Endothelial cell of umbilical vein (primary cell): ENCODE results near the gene PLAAT2. TPM values are rescaled to one million over a fixed set of nuclear protein-coding genes. Genes with fewer than 3 reads are reported as not detected.

Experiments
- BruUV-seq: library from RNA; stranded (reverse); fragments of 400-500 nt; replicated peaks from 2 replicates; lab custom pipeline; 2021; lab: Mats Ljungman, UMichigan
- CTCF ChIA-PET: fragments of 300-600, 350-600 bp; sonication (Branson Sonifier 250); formaldehyde crosslinking; loops from one replicate; lab custom pipeline; 2021; ENCODE audit warnings: antibody characterized with exemption, inconsistent platforms; lab: Charles Lee
- POLR2A ChIA-PET: fragments of 300-600, 350-600 bp; sonication (Branson Sonifier 250); formaldehyde crosslinking; loops from one replicate; lab custom pipeline; 2021; ENCODE audit warnings: antibody characterized with exemption, inconsistent platforms; lab: Charles Lee
- DNase-seq: peaks from one replicate; pipeline ENCODE4 v3.0.0-alpha.2; 2011; ENCODE audit warnings: low read depth, low spot score
- FAIRE-seq: peaks from 2 replicates; lab custom pipeline; 2011; peaks lifted over from hg19 to GRCh38; lab: Jason Lieb, UNC
- H2AFZ ChIP-seq: 2 replicates; pipeline ENCODE4 v1.6.0; 2012; ENCODE audit warnings: low read depth, low read length, control low read depth, inconsistent platforms
- H3K27ac ChIP-seq: 2 replicates; pipeline ENCODE4 v1.5.1; 2011; ENCODE audit warnings: low read depth, mild to moderate bottlenecking, control low read depth, low read length, moderate library complexity; ENCODE audit not compliant: insufficient read depth
- H3K27me3 ChIP-seq, 2 experiments: 2 replicates each; pipeline versions ENCODE4 v1.6.0 to v1.6.1; 2011; ENCODE audit warnings: low read length in 2 of 2, mixed read lengths in 1 of 2; ENCODE audit not compliant: control insufficient read depth in 2 of 2, insufficient read depth in 2 of 2
- H3K36me3 ChIP-seq, 2 experiments: 2 replicates in 1 of 2; 3 replicates in 1 of 2; pipeline ENCODE4 v1.5.1; 2011; ENCODE audit warnings: low read length in 2 of 2, mild to moderate bottlenecking in 1 of 2, moderate library complexity in 1 of 2; ENCODE audit not compliant: control insufficient read depth in 2 of 2, insufficient read depth in 2 of 2; ENCODE audit errors: extremely low read depth in 1 of 2
- H3K4me1 ChIP-seq: 3 replicates; pipeline ENCODE4 v1.5.1; 2011; ENCODE audit warnings: mild to moderate bottlenecking, low read length; ENCODE audit not compliant: control insufficient read depth, insufficient read depth; ENCODE audit errors: extremely low read depth
- H3K4me2 ChIP-seq: 2 replicates; pipeline ENCODE4 v1.6.1; 2011; ENCODE audit warnings: low read length, control low read depth, mixed read lengths; ENCODE audit not compliant: insufficient read depth
- H3K4me3 ChIP-seq, 3 experiments: fragments of 200-600 bp in 1 of 3; sonication (generic), shearing (Covaris generic) in 1 of 3; replicated peaks in 1 of 3; 2 replicates each; pipeline ENCODE4 v1.5.1; 2011 to 2016; ENCODE audit warnings: control low read depth in 3 of 3, low read length in 3 of 3, mild to moderate bottlenecking in 2 of 3, inconsistent platforms in 1 of 3, low read depth in 1 of 3, moderate library complexity in 1 of 3; ENCODE audit not compliant: insufficient read depth in 1 of 3
- H3K79me2 ChIP-seq: 2 replicates; pipeline ENCODE4 v1.6.0; 2012; ENCODE audit warnings: low read length, inconsistent platforms; ENCODE audit not compliant: control insufficient read depth, insufficient read depth
- H3K9ac ChIP-seq: replicated peaks from 2 replicates; pipeline ENCODE3; 2011; ENCODE audit warnings: low read length, control low read depth; ENCODE audit not compliant: insufficient read depth; ENCODE audit errors: extremely low read depth
- H3K9me1 ChIP-seq: replicated peaks from 3 replicates; pipeline ENCODE4 v1.6.0; 2011; ENCODE audit warnings: mild to moderate bottlenecking, low read length; ENCODE audit not compliant: control insufficient read depth, insufficient read depth; ENCODE audit errors: extremely low read depth
- H3K9me3 ChIP-seq: replicated peaks from 2 replicates; pipeline ENCODE4 v1.5.1; 2012; ENCODE audit warnings: low read length, inconsistent platforms; ENCODE audit not compliant: control insufficient read depth, insufficient read depth
- H4K20me1 ChIP-seq: replicated peaks from 2 replicates; pipeline ENCODE3; 2011; ENCODE audit warnings: mild to moderate bottlenecking, low read length; ENCODE audit not compliant: control insufficient read depth, insufficient read depth; ENCODE audit errors: extremely low read depth
- EZH2 ChIP-seq: IDR thresholded peaks from 2 replicates; pipeline ENCODE4 v1.6.1; 2012; ENCODE audit warnings: borderline replicate concordance, low read depth, mild to moderate bottlenecking, moderate library complexity, low read length, inconsistent platforms; ENCODE audit not compliant: severe bottlenecking
- FOS ChIP-seq: IDR thresholded peaks from 2 replicates; pipeline ENCODE4 v1.6.1; 2011; ENCODE audit warnings: mild to moderate bottlenecking, low read length, moderate library complexity, borderline replicate concordance; ENCODE audit not compliant: insufficient read depth
- GATA2 ChIP-seq: IDR thresholded peaks from 2 replicates; pipeline ENCODE4 v1.7.0; 2011; ENCODE audit warnings: low read depth, mild to moderate bottlenecking, moderate library complexity, mixed read lengths, low read length; ENCODE audit not compliant: insufficient read length, insufficient read depth
- JUN ChIP-seq: IDR thresholded peaks from 2 replicates; pipeline ENCODE4 v1.6.1; 2011; ENCODE audit warnings: borderline replicate concordance, low read depth; ENCODE audit not compliant: insufficient read length, insufficient read depth
- MYC ChIP-seq: IDR thresholded peaks from one replicate; pipeline ENCODE4 v1.6.1; 2011; ENCODE audit warnings: mild to moderate bottlenecking, low read depth, low read length
- POLR2A ChIP-seq: IDR thresholded peaks from 2 replicates; pipeline ENCODE4 v1.6.1; 2012; ENCODE audit warnings: low read depth, mild to moderate bottlenecking, control low read depth, low read length
- POLR2AphosphoS5 ChIP-seq: IDR thresholded peaks from 2 replicates; pipeline ENCODE4 v1.6.1; 2012; ENCODE audit warnings: low read depth, mild to moderate bottlenecking, control low read depth, low read length, moderate library complexity; ENCODE audit not compliant: insufficient read depth
- dilution Hi-C: fragments of 300-500 bp; cut with MboI; formaldehyde crosslinking; loops from one replicate; pipeline ENCODE4 v1.15.0; 2019; ENCODE audit warnings: low sequenced_read_pairs; ENCODE audit not compliant: extremely low pct_ligation_motif_present
- intact Hi-C: fragments of 100-400 bp; cut with micrococcal nuclease; formaldehyde crosslinking; loops from one replicate; pipeline ENCODE4 v1.10.0; 2022
- polyA plus RNA-seq, 4 experiments: library from polyadenylated mRNA; depleted of rRNA in 3 of 4; stranded (reverse) in 3 of 4; unstranded in 1 of 4; fragments of >200 nt; gene quantifications; 2 replicates each; pipeline versions ENCODE4 v1.2.1 to v1.2.3, GENCODE V29; 2011 to 2012; ENCODE audit warnings: missing spikeins in 1 of 4
- total RNA-seq: library from RNA; stranded (reverse); gene quantifications from 2 replicates; pipeline ENCODE4 v1.2.3, GENCODE V29; 2021
- TF ChIP-seq, protein P1 (sequence below), 2 donors: IDR thresholded peaks; 1 replicate in 1 of 2; 2 replicates in 1 of 2; pipeline ENCODE4 v1.5.1; 2011; ENCODE audit warnings: low read length in 2 of 2, mild to moderate bottlenecking in 2 of 2, moderate library complexity in 2 of 2, control low read depth in 1 of 2, inconsistent platforms in 1 of 2, low read depth in 1 of 2; ENCODE audit not compliant: insufficient read depth in 1 of 2; ENCODE audit errors: extremely low read depth in 1 of 2
- TF ChIP-seq, protein P2 (sequence below): IDR thresholded peaks from 2 replicates; pipeline ENCODE4 v1.6.1; 2011; ENCODE audit not compliant: insufficient read depth, insufficient read length

The PLAAT2 gene
- total and polyA plus RNA-seq, 2 donors (not counting 3 experiments of a cell fraction or from before 2014, with no cell fraction given), result 0.40 TPM; not detected in 1

DNA sequence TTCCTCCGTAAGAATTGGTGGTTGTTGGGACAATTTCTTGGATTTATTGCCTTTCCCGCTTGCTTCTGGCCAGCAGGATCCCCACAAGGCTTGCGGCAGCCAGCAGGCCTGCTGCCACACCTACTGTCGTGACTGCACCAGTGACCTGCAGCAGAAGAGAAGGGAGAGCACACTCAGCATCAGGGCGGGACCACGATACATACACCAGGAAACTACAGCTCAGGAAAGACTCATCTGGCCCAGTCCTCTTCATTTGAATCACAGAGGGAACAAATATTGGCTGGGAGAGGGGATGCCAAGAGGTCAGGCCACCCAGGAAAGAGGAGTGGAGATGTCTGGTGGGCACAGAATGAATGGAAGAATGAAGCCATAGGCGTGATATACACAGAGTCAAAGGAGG, 10.3 kb downstream of the PLAAT2 start:
- no peak for DNase-seq
- Histone ChIP-seq H3K27me3 (peaks cover 0 to 3% of the 10 kb centered on the region in 2 experiments), H3K79me2 (no peaks in the 10 kb centered on the region), H3K9me3 (no peaks in the 10 kb centered on the region), H3K9ac (no peak overlapping the region), H3K4me1 (no peaks in the 10 kb centered on the region), H3K4me2 (no peak overlapping the region), H3K36me3 (no peaks in the 10 kb centered on the region), H3K4me3 (no peak overlapping the region), H4K20me1 (no peaks in the 10 kb centered on the region), H2AFZ (no peak overlapping the region), H3K9me1 (no peaks in the 10 kb centered on the region), H3K27ac (no peak overlapping the region)
- CTCF ChIA-PET, result no interaction called here
- no peak for FAIRE-seq
- TF ChIP-seq, protein P1, sequence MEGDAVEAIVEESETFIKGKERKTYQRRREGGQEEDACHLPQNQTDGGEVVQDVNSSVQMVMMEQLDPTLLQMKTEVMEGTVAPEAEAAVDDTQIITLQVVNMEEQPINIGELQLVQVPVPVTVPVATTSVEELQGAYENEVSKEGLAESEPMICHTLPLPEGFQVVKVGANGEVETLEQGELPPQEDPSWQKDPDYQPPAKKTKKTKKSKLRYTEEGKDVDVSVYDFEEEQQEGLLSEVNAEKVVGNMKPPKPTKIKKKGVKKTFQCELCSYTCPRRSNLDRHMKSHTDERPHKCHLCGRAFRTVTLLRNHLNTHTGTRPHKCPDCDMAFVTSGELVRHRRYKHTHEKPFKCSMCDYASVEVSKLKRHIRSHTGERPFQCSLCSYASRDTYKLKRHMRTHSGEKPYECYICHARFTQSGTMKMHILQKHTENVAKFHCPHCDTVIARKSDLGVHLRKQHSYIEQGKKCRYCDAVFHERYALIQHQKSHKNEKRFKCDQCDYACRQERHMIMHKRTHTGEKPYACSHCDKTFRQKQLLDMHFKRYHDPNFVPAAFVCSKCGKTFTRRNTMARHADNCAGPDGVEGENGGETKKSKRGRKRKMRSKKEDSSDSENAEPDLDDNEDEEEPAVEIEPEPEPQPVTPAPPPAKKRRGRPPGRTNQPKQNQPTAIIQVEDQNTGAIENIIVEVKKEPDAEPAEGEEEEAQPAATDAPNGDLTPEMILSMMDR (IDR thresholded peaks at IDR 0.05; ENCODE audit: extremely low read depth in 1 of 2, insufficient read depth in 1 of 2, low read depth in 1 of 2, low read length in 2 of 2), result no peak
- TF ChIP-seq, protein P2, sequence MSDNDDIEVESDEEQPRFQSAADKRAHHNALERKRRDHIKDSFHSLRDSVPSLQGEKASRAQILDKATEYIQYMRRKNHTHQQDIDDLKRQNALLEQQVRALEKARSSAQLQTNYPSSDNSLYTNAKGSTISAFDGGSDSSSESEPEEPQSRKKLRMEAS, result no peak
- no peak for TF ChIP-seq JUN
- no peak for TF ChIP-seq EZH2
- no peak for TF ChIP-seq FOS
- no peak for TF ChIP-seq GATA2
- TF ChIP-seq POLR2AphosphoS5, result no peak
- no peak for TF ChIP-seq POLR2A
- no peak for TF ChIP-seq MYC
- intact Hi-C loops, result no loop called here
- BruUV-seq, result no TSS peak
- dilution Hi-C loops, result no loop called here
- POLR2A ChIA-PET, result no interaction called here
